ENCODE results near the gene TNFRSF6B.

The TNFRSF6B gene

DNA sequence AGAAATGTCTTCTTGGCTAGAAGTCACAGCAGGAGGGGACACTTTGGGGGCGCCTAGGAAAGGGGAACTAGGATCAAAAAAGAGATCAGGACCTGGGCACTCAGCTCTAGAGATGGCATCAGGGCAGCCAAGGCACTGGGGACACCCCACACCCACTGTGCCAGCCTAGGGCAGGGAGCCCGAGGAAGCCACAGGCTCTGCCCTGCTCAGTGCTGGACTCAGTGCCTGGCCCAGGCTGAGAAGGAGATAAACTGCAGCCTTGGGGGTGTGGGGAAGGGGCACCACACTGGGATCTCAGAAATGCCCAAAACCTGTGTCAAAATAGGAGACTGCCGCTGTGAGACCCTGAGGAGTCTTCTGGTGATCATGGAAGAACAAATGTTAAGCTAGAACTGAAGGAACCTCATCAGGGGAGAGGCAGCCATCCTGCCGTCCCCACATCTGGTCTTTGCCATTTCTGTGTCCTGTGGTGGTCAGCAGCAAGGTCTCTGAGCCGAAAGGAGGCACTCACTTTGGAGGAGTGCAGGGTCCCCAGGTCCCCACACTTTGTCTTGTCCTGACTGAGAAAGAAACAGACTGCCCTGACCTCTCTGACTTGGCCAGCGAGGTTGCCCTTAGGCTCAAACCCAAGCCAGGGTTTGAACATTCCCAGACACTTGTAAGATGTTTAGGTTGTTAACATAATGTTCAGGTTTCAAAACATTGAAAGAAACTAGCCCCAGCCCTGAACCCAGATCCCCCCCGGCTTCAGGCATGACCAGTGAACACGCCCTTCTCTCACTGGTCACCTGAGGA is 9.0 kb downstream of the TNFRSF6B start:
- Histone ChIP-seq H3K9ac (ENCODE audit: low read depth, low read length, poor library complexity, severe bottlenecking) (no peak overlapping the region), H3K4me1 (ENCODE audit: insufficient read depth, low read length, poor library complexity, severe bottlenecking) (peaks cover 22% of the 10 kb centered on the region), H3F3A (ENCODE audit: low read depth) (no peaks in the 10 kb centered on the region), H4K20me1 (ENCODE audit: insufficient read depth, low read length, poor library complexity, severe bottlenecking) (peaks cover 33% of the 10 kb centered on the region), H3K79me2 (ENCODE audit: insufficient read depth, low read length) (peaks cover 62% of the 10 kb centered on the region), H3K36me3 (ENCODE audit: insufficient read depth, low read length) (peaks cover 13% of the 10 kb centered on the region; the same call in 1 of the 2 replicates), H3K4me2 (ENCODE audit: low read depth, low read length, poor library complexity, severe bottlenecking) (peak overlapping the region; percentile 90), H3K27me3 (ENCODE audit: insufficient read depth, low read length, poor library complexity, severe bottlenecking) (peaks cover 4% of the 10 kb centered on the region), H3K4me3 (ENCODE audit: low read length, poor library complexity, severe bottlenecking) (no peak overlapping the region), H2AFZ (ENCODE audit: low read length) (no peak overlapping the region), H3K9me2 (replicated peaks; ENCODE audit: low read depth, low read length) (no peaks in the 10 kb centered on the region), H3K9me3 (ENCODE audit: insufficient read depth, low read depth, low read length) (no peaks in the 10 kb centered on the region)
- no peak for TF ChIP-seq EZH2phosphoT487 (IDR thresholded peaks at IDR 0.05; ENCODE audit: borderline replicate concordance)
- TF ChIP-seq, protein P1, sequence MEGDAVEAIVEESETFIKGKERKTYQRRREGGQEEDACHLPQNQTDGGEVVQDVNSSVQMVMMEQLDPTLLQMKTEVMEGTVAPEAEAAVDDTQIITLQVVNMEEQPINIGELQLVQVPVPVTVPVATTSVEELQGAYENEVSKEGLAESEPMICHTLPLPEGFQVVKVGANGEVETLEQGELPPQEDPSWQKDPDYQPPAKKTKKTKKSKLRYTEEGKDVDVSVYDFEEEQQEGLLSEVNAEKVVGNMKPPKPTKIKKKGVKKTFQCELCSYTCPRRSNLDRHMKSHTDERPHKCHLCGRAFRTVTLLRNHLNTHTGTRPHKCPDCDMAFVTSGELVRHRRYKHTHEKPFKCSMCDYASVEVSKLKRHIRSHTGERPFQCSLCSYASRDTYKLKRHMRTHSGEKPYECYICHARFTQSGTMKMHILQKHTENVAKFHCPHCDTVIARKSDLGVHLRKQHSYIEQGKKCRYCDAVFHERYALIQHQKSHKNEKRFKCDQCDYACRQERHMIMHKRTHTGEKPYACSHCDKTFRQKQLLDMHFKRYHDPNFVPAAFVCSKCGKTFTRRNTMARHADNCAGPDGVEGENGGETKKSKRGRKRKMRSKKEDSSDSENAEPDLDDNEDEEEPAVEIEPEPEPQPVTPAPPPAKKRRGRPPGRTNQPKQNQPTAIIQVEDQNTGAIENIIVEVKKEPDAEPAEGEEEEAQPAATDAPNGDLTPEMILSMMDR (conservative IDR thresholded peaks at IDR 0.05; ENCODE audit: low read length): no peak

DNA sequence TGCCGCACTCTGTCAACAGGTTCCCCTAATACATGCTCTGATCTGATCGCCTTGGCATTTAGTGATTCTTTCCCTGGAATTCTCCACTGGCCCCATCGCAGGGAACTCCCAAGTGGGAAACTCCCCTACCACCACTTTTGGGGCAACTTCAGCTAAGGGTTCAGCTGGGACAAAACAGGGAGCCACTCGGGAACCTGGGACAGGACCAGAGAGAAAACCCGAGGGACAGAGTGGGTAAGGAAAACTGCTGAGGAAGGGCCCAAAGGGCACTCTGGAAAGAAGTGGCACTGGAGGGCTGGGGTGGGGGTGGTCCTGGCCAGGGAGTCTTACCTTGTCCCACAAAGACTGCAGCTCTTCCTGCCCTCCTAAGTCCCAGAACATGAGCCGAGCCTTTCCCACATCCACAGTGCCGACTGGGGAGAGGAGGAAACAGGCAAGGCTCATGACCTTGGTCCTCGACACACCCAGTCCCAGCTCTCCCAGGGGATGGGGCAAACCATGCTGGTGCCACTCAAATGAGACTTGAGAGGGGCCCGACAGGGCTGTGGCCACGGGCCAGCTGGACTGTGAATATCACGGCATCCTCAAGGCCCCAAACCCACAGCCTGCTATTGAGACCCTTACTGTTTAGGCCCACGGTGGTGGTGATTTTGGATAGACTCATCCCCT is 9.7 kb downstream of the TNFRSF6B start:
- Histone ChIP-seq H3K9ac (ENCODE audit: low read depth, low read length, poor library complexity, severe bottlenecking) (peak overlapping the region; percentile 93), H3K9me3 (ENCODE audit: insufficient read depth, low read depth, low read length) (no peaks in the 10 kb centered on the region), H3K27me3 (ENCODE audit: insufficient read depth, low read length, poor library complexity, severe bottlenecking) (peaks cover 4% of the 10 kb centered on the region), H3F3A (ENCODE audit: low read depth) (no peaks in the 10 kb centered on the region), H3K4me1 (ENCODE audit: insufficient read depth, low read length, poor library complexity, severe bottlenecking) (peaks cover 29% of the 10 kb centered on the region), H3K36me3 (ENCODE audit: insufficient read depth, low read length) (peaks cover 14% of the 10 kb centered on the region; the same call in 1 of the 2 replicates), H3K4me2 (ENCODE audit: low read depth, low read length, poor library complexity, severe bottlenecking) (peak overlapping the region; percentile 90), H2AFZ (ENCODE audit: low read length) (no peak overlapping the region), H4K20me1 (ENCODE audit: insufficient read depth, low read length, poor library complexity, severe bottlenecking) (peaks cover 33% of the 10 kb centered on the region), H3K79me2 (ENCODE audit: insufficient read depth, low read length) (peaks cover 69% of the 10 kb centered on the region), H3K4me3 (ENCODE audit: low read length, poor library complexity, severe bottlenecking) (peak overlapping the region; percentile 96), H3K9me2 (replicated peaks; ENCODE audit: low read depth, low read length) (no peaks in the 10 kb centered on the region)
- TF ChIP-seq, protein P1 (conservative IDR thresholded peaks at IDR 0.05; ENCODE audit: low read length): no peak
- no peak for TF ChIP-seq EZH2phosphoT487 (IDR thresholded peaks at IDR 0.05; ENCODE audit: borderline replicate concordance)

GRCh38 chr20:63706852-63707557 is 10.6 kb downstream of the TNFRSF6B start:
- Histone ChIP-seq H3K27me3 (ENCODE audit: insufficient read depth, low read length, poor library complexity, severe bottlenecking) (peaks cover 4% of the 10 kb centered on the region), H3K4me1 (ENCODE audit: insufficient read depth, low read length, poor library complexity, severe bottlenecking) (peaks cover 32% of the 10 kb centered on the region), H3K79me2 (ENCODE audit: insufficient read depth, low read length) (peaks cover 77% of the 10 kb centered on the region), H2AFZ (ENCODE audit: low read length) (0 out of 2 replicates have a peak overlapping the region, but pooled peaks have one; percentile 41), H3K9ac (ENCODE audit: low read depth, low read length, poor library complexity, severe bottlenecking) (peak overlapping the region; percentile 93), H3F3A (ENCODE audit: low read depth) (no peaks in the 10 kb centered on the region), H3K9me2 (replicated peaks; ENCODE audit: low read depth, low read length) (no peaks in the 10 kb centered on the region), H3K36me3 (ENCODE audit: insufficient read depth, low read length) (peaks cover 20% of the 10 kb centered on the region; the same call in 1 of the 2 replicates), H3K9me3 (ENCODE audit: insufficient read depth, low read depth, low read length) (no peaks in the 10 kb centered on the region), H4K20me1 (ENCODE audit: insufficient read depth, low read length, poor library complexity, severe bottlenecking) (peaks cover 33% of the 10 kb centered on the region), H3K4me2 (ENCODE audit: low read depth, low read length, poor library complexity, severe bottlenecking) (peak overlapping the region; percentile 90), H3K4me3 (ENCODE audit: low read length, poor library complexity, severe bottlenecking) (peak overlapping the region; percentile 96)
- TF ChIP-seq, protein P1 (conservative IDR thresholded peaks at IDR 0.05; ENCODE audit: low read length): peak; percentile 83
- no peak for TF ChIP-seq EZH2phosphoT487 (IDR thresholded peaks at IDR 0.05; ENCODE audit: borderline replicate concordance)

Data from Loucy (cell line).